Non-pigmented ciliary epithelial cell (primary cell): Measurements from ENCODE around the gene CCNK.

ENCODE experiments used
- DNase-seq: peaks from one replicate; pipeline ENCODE4 v3.0.0-alpha.2; 2010; ENCODE audit warnings: low read depth

The CCNK gene

GRCh38 chr14:99480917-99481744 is at the start of gene CCNK:
Gene CCNK (plus strand): TSS chr14:99481409. CDS start chr14:99492678, 11,269 bp downstream.
- peak; percentile 99 for DNase-seq

GRCh38 chr14:99431986-99432385 is 49.2 kb upstream of the CCNK start:
- DNase-seq = no peak

GRCh38 chr14:99432485-99432884 is 48.7 kb upstream of the CCNK start:
- DNase-seq = no peak

- DNase-seq = no peak
These were observed 45.9 kb upstream of the CCNK start for GRCh38 chr14:99435327-99435726.

- no peak for DNase-seq
These were observed 44.7 kb upstream of the CCNK start for GRCh38 chr14:99436247-99437180.

GRCh38 chr14:99437706-99438105 is 43.5 kb upstream of the CCNK start:
- DNase-seq = no peak

- no peak for DNase-seq
These were observed 40.9 kb upstream of the CCNK start for GRCh38 chr14:99440278-99440677.

GRCh38 chr14:99441157-99441870 is 39.9 kb upstream of the CCNK start:
- DNase-seq = no peak

- DNase-seq = no peak
These were observed 39.3 kb upstream of the CCNK start for GRCh38 chr14:99441918-99442317.

- no peak for DNase-seq
These were observed 35.3 kb upstream of the CCNK start for GRCh38 chr14:99445931-99446330.

GRCh38 chr14:99447739-99448138 is 33.5 kb upstream of the CCNK start:
- DNase-seq = no peak

GRCh38 chr14:99450266-99450665 is 30.9 kb upstream of the CCNK start:
- DNase-seq = no peak

- DNase-seq = no peak
These were observed 30.0 kb upstream of the CCNK start for GRCh38 chr14:99451234-99451633.

- DNase-seq = no peak
These were observed 28.2 kb upstream of the CCNK start for GRCh38 chr14:99452968-99453367.

GRCh38 chr14:99454246-99454645 is 27.0 kb upstream of the CCNK start:
- no peak for DNase-seq

GRCh38 chr14:99459481-99460100 is 21.6 kb upstream of the CCNK start:
- no peak for DNase-seq

- no peak for DNase-seq
These were observed 20.4 kb upstream of the CCNK start for GRCh38 chr14:99460793-99461192.

GRCh38 chr14:99461411-99462085 is 19.7 kb upstream of the CCNK start:
- no peak for DNase-seq

- DNase-seq = no peak
These were observed 19.0 kb upstream of the CCNK start for GRCh38 chr14:99462210-99462609.

GRCh38 chr14:99463974-99464373 is 17.2 kb upstream of the CCNK start:
- DNase-seq = no peak

- no peak for DNase-seq
These were observed 15.9 kb upstream of the CCNK start for GRCh38 chr14:99465288-99465687.
